WTC11 (cell line): ENCODE data around the gene SPDYC. TPM values are rescaled to one million over a fixed set of nuclear protein-coding genes. Genes with fewer than 3 reads are reported as not detected.
A peak's percentile ranks its signal among the peaks of the same experiment; 100 is the strongest.

Experiments
- ATF2 ChIP-seq: sonication (generic); formaldehyde crosslinking; IDR thresholded peaks from 2 replicates; pipeline ENCODE4 v1.8.1; 2022; ENCODE audit warnings: low read depth, missing genetic modification reagents, borderline replicate concordance
- CREM ChIP-seq: sonication (generic); formaldehyde crosslinking; IDR thresholded peaks from 2 replicates; pipeline ENCODE4 v1.8.1; 2022; ENCODE audit warnings: mild to moderate bottlenecking, missing genetic modification reagents, moderate library complexity
- E2F1 ChIP-seq: sonication (generic); formaldehyde crosslinking; IDR thresholded peaks from 2 replicates; pipeline ENCODE4 v1.8.0; 2022; ENCODE audit warnings: mild to moderate bottlenecking, missing genetic modification reagents
- E2F4 ChIP-seq: sonication (generic); formaldehyde crosslinking; IDR thresholded peaks from 2 replicates; pipeline ENCODE4 v1.8.1; 2022; ENCODE audit warnings: low read depth, mild to moderate bottlenecking, moderate library complexity, missing genetic modification reagents, borderline replicate concordance
- ELF4 ChIP-seq: sonication (generic); formaldehyde crosslinking; IDR thresholded peaks from 2 replicates; pipeline ENCODE4 v1.8.1; 2022; ENCODE audit warnings: low read depth, mild to moderate bottlenecking, moderate library complexity, missing genetic modification reagents
- ESRRA ChIP-seq: sonication (generic); formaldehyde crosslinking; IDR thresholded peaks from 2 replicates; pipeline ENCODE4 v1.8.1; 2022; ENCODE audit warnings: mild to moderate bottlenecking, missing genetic modification reagents, borderline replicate concordance
- ETV6 ChIP-seq: sonication (generic); formaldehyde crosslinking; IDR thresholded peaks from 2 replicates; pipeline ENCODE4 v1.8.1; 2022; ENCODE audit warnings: mild to moderate bottlenecking, missing genetic modification reagents
- GRHL2 ChIP-seq: fragments of 250-450 bp; sonication (Bioruptor Pico); IDR thresholded peaks from 2 replicates; pipeline ENCODE4 v1.8.0; 2022; ENCODE audit warnings: mild to moderate bottlenecking, moderate library complexity; ENCODE audit not compliant: insufficient replicate concordance, severe bottlenecking
- GTF2I ChIP-seq: fragments of 250-450 bp; sonication (Bioruptor Pico); conservative IDR thresholded peaks from 2 replicates; pipeline ENCODE4 v1.4.0; 2021; ENCODE audit warnings: mild to moderate bottlenecking
- HMGA2 ChIP-seq: fragments of 250-450 bp; sonication (Bioruptor Pico); IDR thresholded peaks from 2 replicates; pipeline ENCODE4 v1.4.0; 2021; ENCODE audit warnings: mild to moderate bottlenecking, moderate library complexity
- KAT7 ChIP-seq: sonication (generic); formaldehyde crosslinking; IDR thresholded peaks from 2 replicates; pipeline ENCODE4 v1.8.1; 2023; ENCODE audit warnings: missing genetic modification reagents, mild to moderate bottlenecking, borderline replicate concordance
- MLX ChIP-seq: sonication (generic); formaldehyde crosslinking; IDR thresholded peaks from 2 replicates; pipeline ENCODE4 v1.8.1; 2023; ENCODE audit warnings: mild to moderate bottlenecking, missing genetic modification reagents, moderate library complexity
- MYBL2 ChIP-seq: sonication (generic); formaldehyde crosslinking; IDR thresholded peaks from 2 replicates; pipeline ENCODE4 v1.8.1; 2023; ENCODE audit warnings: mild to moderate bottlenecking, moderate library complexity, missing genetic modification reagents
- NFYB ChIP-seq: sonication (generic); formaldehyde crosslinking; conservative IDR thresholded peaks from 2 replicates; pipeline ENCODE4 v1.8.0; 2022; ENCODE audit warnings: low read depth, missing genetic modification reagents
- NR1H2 ChIP-seq: sonication (generic); formaldehyde crosslinking; IDR thresholded peaks from 2 replicates; pipeline ENCODE4 v1.9.0; 2021; ENCODE audit warnings: mild to moderate bottlenecking, moderate library complexity, missing genetic modification reagents
- NR3C1 ChIP-seq: sonication (generic); formaldehyde crosslinking; conservative IDR thresholded peaks from 2 replicates; pipeline ENCODE4 v1.8.1; 2023; ENCODE audit warnings: low read depth, mild to moderate bottlenecking, missing genetic modification reagents
- OVOL2 ChIP-seq: fragments of 250-450 bp; sonication (Bioruptor Pico); IDR thresholded peaks from 2 replicates; pipeline ENCODE4 v1.9.0; 2021; ENCODE audit warnings: mild to moderate bottlenecking, borderline replicate concordance
- RELA ChIP-seq: sonication (generic); formaldehyde crosslinking; IDR thresholded peaks from 2 replicates; pipeline ENCODE4 v1.8.1; 2022; ENCODE audit warnings: missing genetic modification reagents, mild to moderate bottlenecking, borderline replicate concordance
- SMAD3 ChIP-seq: sonication (generic); formaldehyde crosslinking; IDR thresholded peaks from 2 replicates; pipeline ENCODE4 v1.8.0; 2022; ENCODE audit warnings: missing genetic modification reagents, mild to moderate bottlenecking, borderline replicate concordance
- SP1 ChIP-seq: sonication (generic); formaldehyde crosslinking; conservative IDR thresholded peaks from 2 replicates; pipeline ENCODE4 v1.8.1; 2022; ENCODE audit warnings: missing genetic modification reagents
- ZBTB21 ChIP-seq: sonication (generic); formaldehyde crosslinking; IDR thresholded peaks from 2 replicates; pipeline ENCODE4 v1.8.1; 2023; ENCODE audit warnings: mild to moderate bottlenecking, missing genetic modification reagents, borderline replicate concordance
- ZNF232 ChIP-seq: sonication (generic); formaldehyde crosslinking; IDR thresholded peaks from 2 replicates; pipeline ENCODE4 v1.8.0; 2022; ENCODE audit warnings: mild to moderate bottlenecking, missing genetic modification reagents
- ZNF396 ChIP-seq: fragments of 250-450 bp; sonication (Bioruptor Pico); IDR thresholded peaks from 2 replicates; pipeline ENCODE4 v1.8.0; 2021; ENCODE audit warnings: mild to moderate bottlenecking, moderate library complexity, borderline replicate concordance
- ZNF416 ChIP-seq: fragments of 250-450 bp; sonication (Bioruptor Pico); IDR thresholded peaks from 2 replicates; pipeline ENCODE4 v1.9.0; 2021; ENCODE audit warnings: mild to moderate bottlenecking, inconsistent platforms
- ZNF671 ChIP-seq: fragments of 250-450 bp; sonication (Bioruptor Pico); IDR thresholded peaks from 2 replicates; pipeline ENCODE4 v1.8.0; 2021; ENCODE audit warnings: mild to moderate bottlenecking
- total RNA-seq: library from RNA; stranded (reverse); gene quantifications from 3 replicates; pipeline ENCODE4 v1.2.3, GENCODE V29; 2021
- TF ChIP-seq, protein P1 (sequence below): sonication (generic); formaldehyde crosslinking; IDR thresholded peaks from 2 replicates; pipeline ENCODE4 v1.8.1; 2022; ENCODE audit warnings: mild to moderate bottlenecking, moderate library complexity, missing genetic modification reagents
- TF ChIP-seq, protein P2 (sequence below): sonication (generic); formaldehyde crosslinking; IDR thresholded peaks from 2 replicates; pipeline ENCODE4 v1.8.1; 2023; ENCODE audit warnings: mild to moderate bottlenecking, moderate library complexity, missing genetic modification reagents
- TF ChIP-seq, protein P3 (sequence below): fragments of 250-450 bp; sonication (Bioruptor Pico); IDR thresholded peaks from 2 replicates; pipeline ENCODE4 v1.9.0; 2021; ENCODE audit warnings: moderate library complexity, mild to moderate bottlenecking, inconsistent platforms, borderline replicate concordance
- TF ChIP-seq, protein P4 (sequence below): fragments of 250-450 bp; sonication (Bioruptor Pico); IDR thresholded peaks from 2 replicates; pipeline ENCODE4 v1.9.0; 2021; ENCODE audit warnings: mild to moderate bottlenecking
- TF ChIP-seq, protein P5 (sequence below): sonication (generic); formaldehyde crosslinking; IDR thresholded peaks from 2 replicates; pipeline ENCODE4 v1.8.1; 2023; ENCODE audit warnings: mild to moderate bottlenecking, missing genetic modification reagents, moderate library complexity

The SPDYC gene
- total RNA-seq, 1 experiment from 2014 or later: 0.35 TPM

- TF ChIP-seq, protein P1, sequence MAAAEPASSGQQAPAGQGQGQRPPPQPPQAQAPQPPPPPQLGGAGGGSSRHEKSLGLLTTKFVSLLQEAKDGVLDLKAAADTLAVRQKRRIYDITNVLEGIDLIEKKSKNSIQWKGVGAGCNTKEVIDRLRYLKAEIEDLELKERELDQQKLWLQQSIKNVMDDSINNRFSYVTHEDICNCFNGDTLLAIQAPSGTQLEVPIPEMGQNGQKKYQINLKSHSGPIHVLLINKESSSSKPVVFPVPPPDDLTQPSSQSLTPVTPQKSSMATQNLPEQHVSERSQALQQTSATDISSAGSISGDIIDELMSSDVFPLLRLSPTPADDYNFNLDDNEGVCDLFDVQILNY (CRISPR knock-in tag): no peak
- TF ChIP-seq SP1 (CRISPR knock-in tag) (no peak), MYBL2 (CRISPR knock-in tag) (no peak), CREM (no peak), GTF2I (no peak), ESRRA (CRISPR knock-in tag) (0 out of 2 replicates have a peak, but pooled peaks have one; percentile 1), ZNF396 (CRISPR knock-in tag) (no peak), ZBTB21 (CRISPR knock-in tag) (no peak), GRHL2 (no peak), NR1H2 (no peak), E2F1 (no peak), NFYB (CRISPR knock-in tag) (no peak), OVOL2 (CRISPR knock-in tag) (no peak), ELF4 (no peak), ZNF416 (no peak), NR3C1 (CRISPR knock-in tag) (no peak), ZNF232 (CRISPR knock-in tag) (no peak), KAT7 (CRISPR knock-in tag) (no peak), HMGA2 (CRISPR knock-in tag) (no peak), E2F4 (CRISPR knock-in tag) (no peak), ZNF671 (CRISPR knock-in tag) (no peak), SMAD3 (no peak), ATF2 (CRISPR knock-in tag) (no peak), ETV6 (CRISPR knock-in tag) (no peak), RELA (CRISPR knock-in tag) (no peak), MLX (no peak)
- TF ChIP-seq, protein P2, sequence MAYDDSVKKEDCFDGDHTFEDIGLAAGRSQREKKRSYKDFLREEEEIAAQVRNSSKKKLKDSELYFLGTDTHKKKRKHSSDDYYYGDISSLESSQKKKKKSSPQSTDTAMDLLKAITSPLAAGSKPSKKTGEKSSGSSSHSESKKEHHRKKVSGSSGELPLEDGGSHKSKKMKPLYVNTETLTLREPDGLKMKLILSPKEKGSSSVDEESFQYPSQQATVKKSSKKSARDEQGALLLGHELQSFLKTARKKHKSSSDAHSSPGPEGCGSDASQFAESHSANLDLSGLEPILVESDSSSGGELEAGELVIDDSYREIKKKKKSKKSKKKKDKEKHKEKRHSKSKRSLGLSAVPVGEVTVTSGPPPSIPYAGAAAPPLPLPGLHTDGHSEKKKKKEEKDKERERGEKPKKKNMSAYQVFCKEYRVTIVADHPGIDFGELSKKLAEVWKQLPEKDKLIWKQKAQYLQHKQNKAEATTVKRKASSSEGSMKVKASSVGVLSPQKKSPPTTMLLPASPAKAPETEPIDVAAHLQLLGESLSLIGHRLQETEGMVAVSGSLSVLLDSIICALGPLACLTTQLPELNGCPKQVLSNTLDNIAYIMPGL: no peak
- TF ChIP-seq, protein P3, sequence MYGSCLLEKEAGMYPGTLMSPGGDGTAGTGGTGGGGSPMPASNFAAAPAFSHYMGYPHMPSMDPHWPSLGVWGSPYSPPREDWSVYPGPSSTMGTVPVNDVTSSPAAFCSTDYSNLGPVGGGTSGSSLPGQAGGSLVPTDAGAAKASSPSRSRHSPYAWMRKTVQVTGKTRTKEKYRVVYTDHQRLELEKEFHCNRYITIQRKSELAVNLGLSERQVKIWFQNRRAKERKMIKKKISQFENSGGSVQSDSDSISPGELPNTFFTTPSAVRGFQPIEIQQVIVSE: no peak
- TF ChIP-seq, protein P4, sequence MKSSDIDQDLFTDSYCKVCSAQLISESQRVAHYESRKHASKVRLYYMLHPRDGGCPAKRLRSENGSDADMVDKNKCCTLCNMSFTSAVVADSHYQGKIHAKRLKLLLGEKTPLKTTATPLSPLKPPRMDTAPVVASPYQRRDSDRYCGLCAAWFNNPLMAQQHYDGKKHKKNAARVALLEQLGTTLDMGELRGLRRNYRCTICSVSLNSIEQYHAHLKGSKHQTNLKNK (CRISPR knock-in tag): no peak
- TF ChIP-seq, protein P5, sequence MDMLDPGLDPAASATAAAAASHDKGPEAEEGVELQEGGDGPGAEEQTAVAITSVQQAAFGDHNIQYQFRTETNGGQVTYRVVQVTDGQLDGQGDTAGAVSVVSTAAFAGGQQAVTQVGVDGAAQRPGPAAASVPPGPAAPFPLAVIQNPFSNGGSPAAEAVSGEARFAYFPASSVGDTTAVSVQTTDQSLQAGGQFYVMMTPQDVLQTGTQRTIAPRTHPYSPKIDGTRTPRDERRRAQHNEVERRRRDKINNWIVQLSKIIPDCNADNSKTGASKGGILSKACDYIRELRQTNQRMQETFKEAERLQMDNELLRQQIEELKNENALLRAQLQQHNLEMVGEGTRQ: peak; percentile 81
Observed at GRCh38 chr11:65182258-65183170, 12.5 kb downstream of the SPDYC start (continued).
